HG02870 (cell line): ENCODE results near the gene TBATA.
"Not testable (repeated sequence)": the region's sequence is repeated elsewhere in the genome, so short reads cannot be mapped to it uniquely, and the experiment has no call there.

Experiments used
- ATAC-seq: cut with Tn5 transposase; IDR thresholded peaks from one replicate; pipeline ENCODE4 v1.9.1; 2021; ENCODE audit warnings: mild to moderate bottlenecking, moderate library complexity; ENCODE audit not compliant: unreplicated experiment

Gene TBATA

DNA sequence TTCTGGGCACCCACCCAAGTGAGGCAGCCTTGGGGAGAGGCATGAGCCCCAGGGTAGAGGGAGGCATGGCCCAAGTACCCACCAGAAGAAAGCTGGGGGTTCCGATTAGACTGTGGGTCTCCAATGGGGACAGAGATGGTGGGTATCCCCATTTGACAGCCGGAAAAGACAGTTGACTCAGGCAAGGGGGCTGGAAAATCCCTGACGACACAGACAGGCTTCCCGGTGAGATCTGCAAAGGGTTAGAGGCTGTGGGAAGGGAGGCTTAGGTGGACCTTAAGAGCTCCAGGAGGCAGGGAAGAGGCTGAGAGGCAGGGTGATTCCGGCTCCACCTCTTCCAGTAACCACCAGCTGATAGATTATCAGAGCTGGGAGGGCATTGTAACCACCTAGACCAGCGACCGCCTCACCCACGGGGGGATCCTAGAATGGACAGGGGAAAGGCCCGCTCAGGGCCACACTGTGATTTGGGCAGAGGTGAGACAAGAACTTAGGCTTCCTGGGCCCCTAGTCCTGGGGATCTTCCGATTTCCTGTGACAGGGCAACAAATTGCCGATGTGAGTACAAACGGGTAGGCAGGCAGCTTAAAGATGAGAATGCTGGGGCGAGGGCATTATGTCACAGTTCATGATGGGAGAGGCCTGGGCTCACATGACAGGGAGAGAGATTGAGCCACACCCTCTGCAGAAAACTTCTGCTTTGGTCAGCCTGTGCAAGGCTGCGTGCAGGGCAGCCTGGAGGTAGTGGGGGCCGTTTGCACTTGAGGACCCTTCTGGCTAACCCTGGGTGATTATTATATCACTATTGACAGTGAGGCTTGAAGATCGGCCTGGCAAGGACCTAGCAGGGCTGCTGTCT lies 5.4 kb downstream of the TBATA start:
- no peak for ATAC-seq

DNA sequence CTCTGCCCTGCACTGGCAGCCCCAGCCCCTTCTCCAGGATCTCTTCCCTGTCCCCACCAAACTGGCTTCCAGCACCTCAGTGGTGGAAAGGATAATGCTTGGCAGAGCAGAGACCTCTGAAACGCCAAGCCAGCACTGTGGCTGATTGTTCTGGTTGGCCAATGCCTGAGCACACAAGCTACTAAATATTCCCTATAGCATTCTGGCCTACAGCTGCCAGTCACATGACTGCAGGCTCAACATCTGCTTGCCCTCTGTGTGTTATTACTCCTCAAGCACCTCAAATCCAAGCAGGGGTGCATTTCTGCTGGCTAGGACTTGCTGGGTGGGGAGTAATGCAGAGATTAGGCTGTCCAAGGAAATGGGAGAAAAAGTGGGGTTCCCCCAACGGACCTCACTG lies 6.1 kb downstream of the TBATA start:
- ATAC-seq, result no peak

DNA sequence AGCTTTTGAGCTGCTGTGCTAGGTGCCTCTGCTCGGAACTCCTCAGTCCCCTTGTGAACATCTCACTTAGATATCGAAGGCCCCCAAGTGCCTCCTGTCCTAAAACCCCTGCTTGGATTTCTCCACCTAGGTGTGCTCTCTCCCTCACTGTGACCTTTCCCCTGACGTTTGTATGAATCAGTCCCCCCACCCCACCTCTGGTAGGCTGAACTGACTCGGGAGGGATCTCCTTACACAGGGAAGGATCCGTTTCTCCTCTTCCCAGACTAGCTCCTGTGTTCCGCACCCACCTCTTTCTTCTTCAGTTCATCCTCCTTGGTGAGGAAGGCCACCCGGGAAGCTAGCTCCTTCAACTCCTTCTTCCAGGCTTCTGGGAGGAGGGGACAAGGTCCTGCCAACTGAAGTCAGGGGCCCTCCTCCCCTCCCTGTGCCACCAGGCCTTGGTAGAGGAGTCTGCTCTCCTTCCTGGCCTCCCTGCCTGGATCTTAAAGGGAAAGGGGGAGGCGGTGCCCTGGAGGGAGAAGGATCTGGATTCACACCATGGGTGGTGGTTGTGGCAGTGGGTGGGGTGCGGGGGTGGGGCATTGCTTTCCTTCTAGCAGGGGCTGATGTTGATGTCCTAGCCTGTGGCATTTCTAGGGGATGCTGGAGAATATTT lies 6.8 kb downstream of the TBATA start:
- ATAC-seq, result no peak

DNA sequence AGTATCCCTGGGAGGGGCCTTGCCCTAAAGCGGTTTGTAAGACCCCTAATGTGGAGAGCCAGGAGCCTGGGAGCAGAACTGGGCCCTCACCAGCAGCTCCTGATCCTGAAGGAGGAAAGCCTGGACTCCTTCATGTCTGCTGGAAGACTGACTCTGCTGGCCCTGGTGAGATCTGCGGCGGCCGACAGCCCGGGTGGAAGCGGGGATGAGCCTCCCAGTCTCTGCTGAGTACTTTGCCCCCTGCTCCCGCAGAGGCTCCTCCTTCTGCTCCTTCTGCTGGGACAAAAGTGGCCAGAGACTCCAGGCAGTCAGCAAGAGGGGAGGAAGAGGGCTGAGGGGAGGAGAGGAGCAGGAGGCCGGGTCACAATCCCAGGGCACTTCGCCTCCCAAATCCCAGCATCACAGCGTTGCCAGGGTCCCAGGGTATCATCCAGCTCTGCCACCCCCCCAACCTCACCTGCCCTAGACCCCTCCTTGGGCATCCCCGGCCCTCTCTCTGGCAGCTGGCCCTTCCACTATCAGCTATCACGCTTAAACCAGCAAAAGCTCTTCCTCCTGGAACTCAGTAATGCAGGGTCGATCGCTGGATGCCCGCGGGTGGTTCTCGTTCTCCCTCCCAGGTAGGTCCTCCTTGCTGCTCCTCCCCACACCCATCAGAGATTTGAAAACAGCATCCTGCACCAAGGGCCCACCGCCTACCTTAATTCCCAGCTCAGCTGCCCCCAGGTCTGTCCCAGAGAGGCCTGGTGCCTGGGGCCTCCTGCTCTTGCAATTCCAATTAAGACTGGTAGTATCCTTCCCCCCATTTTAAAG lies 7.9 kb downstream of the TBATA start:
- ATAC-seq, result no peak

DNA sequence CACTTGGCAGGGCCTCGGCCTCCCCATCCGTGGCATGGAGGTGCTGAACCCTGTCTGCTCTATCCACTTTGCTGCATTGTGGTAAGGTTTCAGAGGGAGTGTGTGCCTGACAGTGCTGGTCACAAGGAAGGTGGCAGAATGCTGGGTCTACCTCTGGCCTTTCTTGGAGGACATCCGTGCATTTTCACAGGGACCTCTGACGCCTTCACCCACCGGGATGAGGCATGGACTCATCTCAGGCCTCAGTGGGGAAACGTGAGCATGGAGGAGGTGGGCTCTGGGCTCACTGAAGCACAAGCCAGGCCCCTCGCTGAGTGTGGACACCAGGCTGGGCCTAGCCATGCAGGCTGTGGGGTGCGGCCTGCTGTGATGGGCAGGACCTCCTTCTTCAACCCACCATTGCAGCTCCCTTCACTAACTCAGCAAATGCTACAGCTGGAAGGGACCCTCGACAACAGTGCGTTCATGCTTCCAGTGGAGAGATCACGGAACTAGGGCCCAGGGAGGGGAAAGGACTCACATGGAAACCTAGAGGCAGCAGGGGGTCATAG lies 8.6 kb downstream of the TBATA start:
- no peak for ATAC-seq

DNA sequence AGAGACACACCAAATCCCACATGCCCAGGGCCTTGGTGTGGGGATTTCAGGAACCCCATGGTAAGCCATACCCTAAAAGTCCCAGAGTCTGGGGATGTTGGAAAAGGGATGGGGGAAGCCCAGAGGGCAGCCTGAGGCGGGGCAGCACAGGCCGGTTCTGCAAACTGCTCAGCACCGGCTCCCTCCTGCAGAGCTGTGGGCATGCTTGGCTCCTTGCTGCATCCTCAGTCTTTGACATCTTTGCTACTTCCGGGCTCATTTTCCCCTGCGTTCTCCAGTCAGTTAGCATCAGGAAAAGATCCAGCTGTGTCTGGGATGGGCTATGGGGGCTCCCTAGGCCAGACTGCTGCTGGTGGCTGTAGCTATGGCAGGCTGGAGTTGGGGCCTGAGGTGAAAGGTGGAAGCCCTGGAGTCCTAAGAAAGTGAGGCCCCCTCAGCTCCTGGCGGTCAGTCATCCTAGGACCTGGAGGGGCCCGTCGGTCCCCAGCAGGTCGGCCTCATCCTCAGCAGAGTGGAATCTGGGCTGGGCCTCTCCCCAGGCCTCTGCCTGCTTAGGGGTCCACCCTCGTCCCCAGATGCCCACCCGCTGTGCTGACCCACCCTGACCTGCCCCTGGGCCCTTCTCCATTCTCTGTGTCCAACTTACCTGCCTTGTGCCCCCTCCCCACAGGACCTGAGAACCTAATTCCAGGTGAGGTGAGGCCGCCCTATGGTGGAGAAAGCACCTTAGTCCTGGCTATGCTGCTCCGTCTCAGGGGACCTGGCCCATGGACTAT lies 9.3 kb downstream of the TBATA start:
- ATAC-seq, result no peak

DNA sequence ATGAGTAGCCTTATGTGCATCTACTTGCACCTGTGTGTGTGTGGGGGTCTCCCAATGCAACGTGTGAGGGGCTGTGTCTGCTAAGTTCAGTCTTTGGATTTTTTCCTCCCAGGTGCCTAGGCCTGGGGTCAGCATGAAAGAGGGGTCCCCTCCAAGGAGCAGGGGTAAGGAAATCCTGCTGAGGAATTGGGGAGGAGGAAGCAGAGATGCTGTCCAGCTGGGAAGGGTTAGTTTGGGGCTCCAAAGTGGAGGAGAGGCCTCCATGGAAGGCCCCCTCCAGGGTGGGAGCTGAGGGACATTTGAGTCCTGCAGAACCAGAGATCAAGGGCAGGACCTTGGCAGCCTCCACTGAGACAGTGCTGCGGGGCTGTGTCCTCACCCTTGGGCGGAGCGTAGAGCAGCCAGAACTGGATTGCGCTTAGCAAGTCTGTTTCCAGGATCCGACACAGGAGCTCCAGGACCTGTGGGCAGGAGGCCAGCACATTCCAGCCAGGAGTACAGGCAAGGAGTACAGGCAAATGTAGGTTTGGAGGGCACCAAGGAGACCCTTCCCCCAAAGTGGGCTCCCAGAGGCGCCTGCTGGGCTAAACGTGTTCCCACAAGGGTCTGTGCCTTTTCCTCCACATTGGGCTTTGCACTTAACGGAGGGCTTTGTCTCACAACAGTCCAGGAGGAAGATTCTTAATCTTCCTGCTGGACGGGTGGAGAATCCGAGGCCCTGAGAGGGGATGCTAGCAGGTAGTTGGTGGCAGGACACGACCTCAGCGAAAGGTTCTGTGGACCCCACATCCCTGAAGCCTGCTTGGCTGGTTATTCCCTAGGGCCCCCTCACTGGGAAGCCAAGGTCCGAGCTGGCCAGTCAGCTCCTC lies 10.1 kb downstream of the TBATA start:
- no peak for ATAC-seq

DNA sequence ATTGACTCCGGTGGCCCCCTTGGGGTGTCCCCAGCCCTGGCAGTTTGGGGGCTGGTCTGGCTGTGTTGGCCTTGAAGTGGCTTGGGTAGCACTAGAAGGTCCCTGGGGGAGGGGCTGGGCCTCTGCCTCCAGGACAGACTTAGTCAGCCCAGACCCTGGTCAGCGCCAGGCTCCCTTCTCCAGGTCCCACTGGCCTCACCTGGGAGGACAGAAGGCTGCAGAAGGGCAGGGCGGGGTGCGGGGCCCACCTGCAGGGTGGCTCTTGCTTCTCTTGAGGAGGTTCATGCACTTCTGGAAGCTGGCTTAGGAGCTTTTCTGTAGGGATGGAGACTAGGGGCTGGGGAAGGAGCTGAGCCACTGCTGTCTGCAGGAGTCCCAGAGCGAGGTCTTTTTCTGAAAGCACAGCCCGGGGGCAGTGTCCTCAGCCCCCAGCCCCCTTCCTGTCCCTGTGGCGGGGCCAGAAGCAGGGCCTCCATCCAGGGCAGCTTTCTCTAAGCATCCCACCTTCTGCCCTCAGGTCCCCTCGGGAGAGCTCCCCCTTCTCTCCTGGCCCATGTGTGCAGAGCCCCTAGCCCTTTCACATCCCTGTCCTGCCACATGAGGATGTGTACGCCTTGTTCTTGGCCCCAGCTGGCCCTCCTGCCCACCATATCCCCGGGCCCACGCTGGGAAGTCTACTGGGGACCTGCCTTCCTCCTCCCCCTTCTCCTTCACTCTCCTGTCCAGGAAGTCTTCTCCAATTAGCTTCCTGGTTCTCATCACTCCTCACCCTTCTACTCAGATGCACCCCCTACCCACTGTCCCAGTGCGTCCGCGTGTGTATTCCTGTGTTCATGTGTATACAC lies 11.0 kb downstream of the TBATA start:
- ATAC-seq, result no peak

DNA sequence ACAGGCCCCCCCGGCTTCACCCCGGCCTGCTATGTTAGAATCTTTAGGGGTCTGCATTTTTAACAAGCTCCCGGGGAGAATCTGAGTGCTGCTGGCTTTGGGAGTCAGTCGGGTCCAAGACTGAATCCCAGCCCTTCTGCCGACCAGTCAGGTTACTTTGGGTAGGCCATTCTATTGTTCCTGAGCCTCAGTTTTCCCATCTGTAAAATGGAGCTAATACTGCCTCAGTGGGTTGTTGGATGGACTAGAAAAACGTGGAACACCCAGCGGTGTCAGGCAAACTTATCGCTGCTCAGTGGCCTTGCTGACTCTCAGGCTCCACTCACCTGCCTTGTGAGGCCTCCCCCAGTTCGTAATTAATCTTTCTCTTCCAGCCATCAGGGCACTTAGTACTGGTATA lies 11.7 kb downstream of the TBATA start:
- no peak for ATAC-seq

DNA sequence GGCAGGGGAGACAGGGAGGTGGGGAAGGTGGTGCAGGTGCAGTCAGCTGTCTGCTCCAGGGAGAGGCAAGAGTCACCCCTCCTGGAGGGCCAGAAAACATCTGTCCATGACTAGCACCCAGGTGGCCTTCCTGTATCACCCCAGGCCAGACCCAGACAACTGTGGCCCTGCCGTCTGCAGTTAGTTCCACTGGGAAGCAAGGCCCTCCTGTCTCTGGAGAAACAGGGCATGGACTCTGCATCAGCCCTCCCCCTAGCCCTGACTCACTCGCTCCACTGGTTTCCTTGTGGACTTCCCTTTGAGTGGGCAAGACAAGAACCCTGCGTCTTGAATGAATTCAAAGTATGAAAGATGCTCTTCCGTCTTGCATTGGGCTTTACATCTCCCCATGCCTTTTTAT lies 12.6 kb downstream of the TBATA start:
- ATAC-seq, result no peak

DNA sequence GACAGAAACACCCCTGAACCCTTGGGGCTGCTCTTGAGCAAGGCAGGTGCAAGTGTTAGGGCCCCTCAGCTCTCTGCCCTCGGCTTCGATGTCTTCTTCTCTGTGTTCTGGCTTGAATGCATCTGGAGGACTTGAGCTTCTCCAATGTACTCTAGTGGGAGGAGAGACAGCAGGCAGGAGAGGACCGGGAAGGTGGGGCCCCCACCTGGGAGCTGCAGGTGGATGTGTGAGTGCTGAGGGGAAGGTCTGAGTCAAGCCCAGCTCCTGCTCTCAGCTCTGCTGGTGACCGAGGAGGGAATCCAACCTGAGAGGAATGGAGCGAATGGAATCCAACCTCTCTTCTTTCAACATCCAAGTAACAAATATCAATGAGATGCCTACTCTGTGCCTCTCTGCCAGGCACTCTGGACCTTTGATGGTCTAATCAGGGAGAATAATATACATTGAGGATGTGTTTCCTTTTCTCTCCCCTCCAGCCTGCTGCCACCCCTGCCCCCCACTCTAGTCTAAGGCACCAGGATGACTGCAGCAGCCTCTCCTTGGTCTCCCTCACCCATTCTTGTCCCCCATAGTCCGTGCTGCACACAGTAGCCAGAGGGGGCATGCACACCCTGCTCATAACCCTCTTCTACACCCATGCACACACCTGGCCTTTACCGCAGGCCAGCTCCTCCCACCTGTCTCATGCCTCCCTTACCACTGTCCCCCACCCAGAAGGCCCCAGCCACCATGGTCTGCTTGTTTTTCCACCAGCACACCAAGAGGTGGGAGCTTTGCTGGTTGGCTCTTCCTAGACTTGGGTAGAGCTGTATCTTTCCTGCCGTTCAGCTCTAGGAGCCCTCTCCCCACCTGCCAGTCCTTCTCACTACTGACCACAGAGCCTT lies 13.6 kb downstream of the TBATA start:
- ATAC-seq, result no peak

DNA sequence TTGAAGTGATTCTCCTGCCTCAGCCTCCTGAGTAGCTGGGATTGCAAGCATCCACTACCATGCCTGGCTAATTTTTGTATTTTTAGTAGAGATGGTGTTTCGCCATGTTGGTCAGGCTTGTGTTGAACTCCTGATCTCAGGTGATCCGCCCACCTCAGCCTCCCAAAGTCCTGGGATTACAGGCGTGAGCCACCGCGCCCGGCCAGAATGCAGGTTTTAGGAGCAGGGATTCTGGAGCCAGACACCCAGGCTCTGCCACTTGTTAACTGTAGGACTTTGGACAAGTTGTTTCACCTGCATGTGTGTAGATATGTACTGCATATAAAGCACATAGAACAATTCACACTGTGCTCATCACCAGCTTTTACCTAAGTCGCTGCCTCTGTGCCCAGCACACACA lies 14.7 kb downstream of the TBATA start:
- ATAC-seq, result not testable (repeated sequence)

DNA sequence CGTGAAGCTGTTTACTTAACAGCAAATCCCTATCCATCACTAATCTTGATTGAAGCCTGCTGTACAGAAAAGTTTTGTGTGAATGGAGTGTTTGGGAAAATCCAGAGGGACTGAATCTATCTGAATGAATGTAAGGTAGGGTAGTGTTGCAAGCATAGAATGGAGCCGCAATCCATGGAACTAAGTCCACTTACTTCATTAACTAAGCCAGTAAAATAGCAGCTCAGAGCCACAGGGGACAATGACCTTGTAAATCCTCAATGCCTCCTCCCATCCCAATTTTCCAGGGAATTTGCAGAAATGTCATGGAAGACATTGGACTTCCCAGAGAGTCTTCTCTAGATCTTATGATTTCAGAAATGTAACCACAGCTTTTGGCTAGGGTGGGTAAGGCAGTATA lies 15.2 kb downstream of the TBATA start:
- no peak for ATAC-seq

DNA sequence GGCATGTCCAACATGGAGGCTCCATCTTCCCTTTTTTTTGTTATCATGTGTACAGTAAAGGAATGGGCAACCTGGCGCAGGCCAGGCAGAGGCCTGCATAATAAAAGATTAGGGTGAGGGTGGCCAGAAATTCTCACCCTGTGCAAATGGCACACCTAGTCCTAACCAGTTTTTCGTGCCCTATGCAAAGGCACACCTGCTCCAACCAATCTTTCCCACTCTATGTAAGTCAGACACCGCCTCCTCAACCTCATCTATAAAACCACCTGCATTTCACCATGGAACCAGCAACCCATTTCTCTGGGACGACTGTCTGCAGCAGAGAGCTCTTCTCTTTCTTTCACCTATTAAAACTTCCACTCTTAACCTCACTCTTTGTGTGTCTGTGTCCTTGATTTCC lies 16.1 kb downstream of the TBATA start:
- ATAC-seq, result no peak

DNA sequence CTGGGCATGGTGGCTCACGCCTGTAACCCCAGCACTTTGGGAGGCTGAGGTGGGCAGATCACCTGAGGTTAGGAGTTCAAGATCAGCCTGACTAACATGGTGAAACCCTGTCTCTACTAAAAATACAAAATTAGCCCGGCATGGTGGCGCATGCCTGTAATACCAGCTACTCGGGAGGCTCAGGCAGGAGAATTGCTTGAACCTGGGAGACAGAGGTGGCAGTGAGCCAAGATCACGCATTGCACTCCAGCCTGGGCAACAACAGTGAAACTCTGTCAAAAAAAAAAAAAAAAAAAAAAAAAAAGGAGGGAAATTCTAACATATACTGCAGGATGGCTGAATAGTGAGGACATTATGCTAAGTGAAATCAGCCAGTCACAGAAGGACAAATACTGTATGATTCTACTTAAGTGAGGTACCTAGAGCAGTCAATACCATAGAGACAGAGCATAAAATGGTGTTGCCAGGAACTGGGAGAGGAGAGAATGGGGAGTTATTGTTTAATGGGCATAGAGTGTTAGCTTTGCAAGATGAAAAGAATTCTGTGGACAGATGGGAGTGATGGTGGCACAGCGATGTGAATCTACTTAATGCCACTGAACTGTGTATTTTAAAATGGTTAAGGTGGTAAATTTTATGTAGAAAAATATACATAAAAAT lies 17.0 kb downstream of the TBATA start:
- ATAC-seq, result not testable (repeated sequence)

DNA sequence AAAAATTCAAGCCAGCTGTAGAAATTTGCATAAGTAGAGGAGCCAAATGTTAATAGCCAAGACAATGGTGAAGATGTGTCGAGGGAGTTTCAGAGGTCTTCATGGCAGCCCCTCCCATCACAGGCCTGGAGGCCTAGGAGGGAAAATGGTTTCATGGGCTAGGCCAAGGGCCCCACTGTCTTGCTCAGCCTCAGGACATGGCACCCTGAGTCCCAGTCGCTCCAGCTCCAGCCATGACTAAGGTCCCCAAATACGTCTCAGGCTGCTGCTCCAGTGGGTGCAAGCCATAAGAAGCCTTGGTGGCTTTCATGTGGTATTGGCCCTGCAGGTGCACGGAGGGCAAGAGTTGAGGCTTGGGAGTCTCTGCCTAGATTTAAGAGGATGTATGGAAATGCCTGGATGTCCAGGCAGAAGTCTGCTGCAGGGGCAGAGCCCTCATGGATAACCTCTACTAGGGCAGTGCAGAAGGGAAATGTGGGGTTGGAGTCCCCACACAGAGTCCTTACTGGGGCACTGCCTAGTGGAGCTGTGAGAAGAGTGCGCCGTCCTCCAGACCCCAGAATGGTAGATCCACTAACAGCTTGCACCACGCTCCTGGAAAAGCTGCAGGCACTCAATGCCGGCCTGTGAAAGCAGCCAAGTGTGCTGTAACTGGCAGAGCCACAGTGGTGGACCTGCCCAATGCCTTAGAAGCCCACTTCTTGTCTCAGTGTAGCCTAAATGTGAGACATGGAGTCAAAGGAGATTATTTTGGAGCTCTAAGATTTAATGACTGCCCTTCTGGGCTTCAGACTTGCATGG lies 19.2 kb downstream of the TBATA start:
- no peak for ATAC-seq
